GM10266 (cell line): ENCODE measurements around the gene PRR7.

ENCODE experiments used
- DNase-seq: peaks from one replicate; pipeline ENCODE4 v3.0.0; 2012; ENCODE audit errors: extremely low spot score
- TF ChIP-seq, protein P1 (sequence below): IDR thresholded peaks from 2 replicates; pipeline ENCODE4 v1.5.1; 2012; ENCODE audit warnings: mild to moderate bottlenecking, low read depth; ENCODE audit not compliant: control insufficient read depth, insufficient read depth; ENCODE audit errors: missing control alignments

The PRR7 gene

DNA sequence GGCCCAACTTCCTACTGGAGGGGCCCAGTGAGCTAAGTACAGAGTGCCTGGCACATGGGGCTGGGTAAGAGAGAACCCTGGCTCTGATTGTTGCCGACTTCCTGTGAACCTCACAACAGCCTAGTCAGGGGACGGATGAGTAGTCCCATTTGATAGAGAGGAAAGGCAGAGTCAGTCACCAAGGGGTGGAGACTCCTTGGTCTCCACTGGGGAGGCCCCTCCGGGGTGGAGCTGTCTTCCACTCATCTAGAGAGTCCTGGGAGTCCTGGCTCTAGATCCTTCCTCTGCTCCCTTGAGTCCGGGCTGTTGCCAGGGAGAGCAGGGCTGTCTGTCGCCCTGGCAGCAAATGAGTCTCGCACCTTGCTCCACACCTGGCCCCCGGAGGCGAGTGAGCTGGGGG is 12.2 kb upstream of the PRR7 start:
- no peak for DNase-seq
- TF ChIP-seq, protein P1, sequence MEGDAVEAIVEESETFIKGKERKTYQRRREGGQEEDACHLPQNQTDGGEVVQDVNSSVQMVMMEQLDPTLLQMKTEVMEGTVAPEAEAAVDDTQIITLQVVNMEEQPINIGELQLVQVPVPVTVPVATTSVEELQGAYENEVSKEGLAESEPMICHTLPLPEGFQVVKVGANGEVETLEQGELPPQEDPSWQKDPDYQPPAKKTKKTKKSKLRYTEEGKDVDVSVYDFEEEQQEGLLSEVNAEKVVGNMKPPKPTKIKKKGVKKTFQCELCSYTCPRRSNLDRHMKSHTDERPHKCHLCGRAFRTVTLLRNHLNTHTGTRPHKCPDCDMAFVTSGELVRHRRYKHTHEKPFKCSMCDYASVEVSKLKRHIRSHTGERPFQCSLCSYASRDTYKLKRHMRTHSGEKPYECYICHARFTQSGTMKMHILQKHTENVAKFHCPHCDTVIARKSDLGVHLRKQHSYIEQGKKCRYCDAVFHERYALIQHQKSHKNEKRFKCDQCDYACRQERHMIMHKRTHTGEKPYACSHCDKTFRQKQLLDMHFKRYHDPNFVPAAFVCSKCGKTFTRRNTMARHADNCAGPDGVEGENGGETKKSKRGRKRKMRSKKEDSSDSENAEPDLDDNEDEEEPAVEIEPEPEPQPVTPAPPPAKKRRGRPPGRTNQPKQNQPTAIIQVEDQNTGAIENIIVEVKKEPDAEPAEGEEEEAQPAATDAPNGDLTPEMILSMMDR: no peak

DNA sequence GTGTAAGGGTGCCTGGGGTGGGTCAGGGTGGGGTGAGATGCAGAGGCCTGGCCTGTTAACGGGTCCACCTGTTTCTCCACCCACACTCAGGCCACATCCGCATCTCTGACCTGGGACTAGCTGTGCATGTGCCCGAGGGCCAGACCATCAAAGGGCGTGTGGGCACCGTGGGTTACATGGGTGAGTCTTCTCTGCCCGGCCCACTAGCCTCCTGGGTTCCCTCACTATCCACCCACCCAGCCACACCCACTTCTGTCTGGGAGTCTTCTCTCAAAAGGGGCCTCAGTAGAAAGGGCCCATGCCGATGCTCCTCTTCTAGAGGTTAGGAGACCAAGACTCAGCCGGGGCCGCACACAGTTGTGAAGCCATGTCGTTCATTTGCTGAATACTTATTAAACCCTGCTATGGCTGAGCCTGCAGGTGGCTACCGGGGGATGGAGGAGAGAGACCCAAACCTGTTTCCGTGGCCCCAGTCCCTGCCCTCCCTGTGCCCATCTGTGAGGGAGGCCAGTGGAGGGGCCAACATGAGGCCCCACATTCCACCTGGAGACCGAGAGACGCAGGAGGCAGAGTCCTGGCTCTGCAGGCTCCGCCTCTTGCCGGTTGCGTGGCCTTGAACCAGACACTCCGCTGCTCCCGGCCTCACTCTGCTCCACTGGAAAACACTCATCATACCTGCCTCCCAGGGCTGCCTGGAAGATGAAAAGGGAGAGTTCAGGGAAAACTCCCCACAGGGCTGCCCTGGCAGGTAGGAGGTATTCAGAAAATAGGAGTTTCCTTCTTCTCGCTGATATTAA is 11.5 kb upstream of the PRR7 start:
- TF ChIP-seq, protein P1: no peak
- DNase-seq: no peak

DNA sequence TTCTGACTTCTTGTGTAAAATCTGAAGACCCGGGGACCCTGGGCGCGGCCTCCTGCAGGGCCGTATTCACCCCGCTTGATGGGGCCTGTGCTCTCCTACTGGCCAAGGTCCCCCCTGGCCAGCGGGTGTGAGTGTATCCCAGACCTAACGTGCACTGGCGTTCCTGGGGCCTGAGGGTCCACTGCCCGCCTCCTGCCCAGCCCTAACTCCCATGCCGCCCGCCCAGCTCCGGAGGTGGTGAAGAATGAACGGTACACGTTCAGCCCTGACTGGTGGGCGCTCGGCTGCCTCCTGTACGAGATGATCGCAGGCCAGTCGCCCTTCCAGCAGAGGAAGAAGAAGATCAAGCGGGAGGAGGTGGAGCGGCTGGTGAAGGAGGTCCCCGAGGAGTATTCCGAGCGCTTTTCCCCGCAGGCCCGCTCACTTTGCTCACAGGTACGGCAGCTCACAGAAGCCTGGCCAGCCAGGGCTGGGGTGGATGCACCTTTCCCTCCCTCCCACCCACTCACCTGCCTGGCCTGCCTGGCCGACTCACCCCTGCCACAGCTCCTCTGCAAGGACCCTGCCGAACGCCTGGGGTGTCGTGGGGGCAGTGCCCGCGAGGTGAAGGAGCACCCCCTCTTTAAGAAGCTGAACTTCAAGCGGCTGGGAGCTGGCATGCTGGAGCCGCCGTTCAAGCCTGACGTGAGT is 10.6 kb upstream of the PRR7 start:
- no peak for DNase-seq
- TF ChIP-seq, protein P1: no peak

DNA sequence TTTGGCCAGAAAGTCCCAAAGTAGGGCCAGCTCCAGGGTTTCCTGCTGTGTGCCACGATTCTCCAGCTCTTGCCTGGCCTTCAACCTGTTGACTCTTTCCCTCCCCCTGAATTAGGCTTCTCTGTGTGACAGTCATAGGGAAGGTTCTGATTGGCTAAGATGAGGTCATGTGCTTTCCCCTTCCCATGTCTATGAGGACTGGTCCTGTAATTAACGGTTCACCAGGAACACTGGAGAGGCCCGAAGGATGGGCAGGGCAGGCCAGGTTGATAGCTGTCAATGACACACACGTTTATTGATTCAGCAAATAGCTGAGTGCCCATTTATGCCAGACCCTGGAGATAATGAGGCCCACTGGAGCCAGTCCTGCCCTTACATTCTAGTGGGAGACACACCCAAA is 9.0 kb upstream of the PRR7 start:
- no peak for DNase-seq
- TF ChIP-seq, protein P1: no peak

DNA sequence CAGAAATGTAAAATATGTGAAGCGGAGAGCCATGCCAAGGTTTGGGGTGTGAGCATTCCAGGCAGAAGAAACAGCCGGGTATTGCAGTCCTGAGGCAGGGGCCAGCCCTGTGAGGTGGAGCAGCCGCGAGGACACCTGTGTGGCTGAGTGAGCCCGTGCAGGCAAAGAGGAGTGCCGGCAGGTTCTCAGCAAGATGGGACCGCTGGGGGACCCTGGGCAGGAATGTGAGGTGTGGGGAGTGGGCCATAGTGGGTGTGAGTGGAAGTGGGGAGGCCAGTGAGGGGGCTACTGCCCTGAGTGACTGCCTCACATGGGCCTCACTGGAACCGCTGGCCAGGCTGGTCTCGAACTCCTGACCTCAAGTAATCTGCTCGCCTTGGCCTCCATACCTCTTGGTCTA is 8.1 kb upstream of the PRR7 start:
- TF ChIP-seq, protein P1: no peak
- DNase-seq: no peak

DNA sequence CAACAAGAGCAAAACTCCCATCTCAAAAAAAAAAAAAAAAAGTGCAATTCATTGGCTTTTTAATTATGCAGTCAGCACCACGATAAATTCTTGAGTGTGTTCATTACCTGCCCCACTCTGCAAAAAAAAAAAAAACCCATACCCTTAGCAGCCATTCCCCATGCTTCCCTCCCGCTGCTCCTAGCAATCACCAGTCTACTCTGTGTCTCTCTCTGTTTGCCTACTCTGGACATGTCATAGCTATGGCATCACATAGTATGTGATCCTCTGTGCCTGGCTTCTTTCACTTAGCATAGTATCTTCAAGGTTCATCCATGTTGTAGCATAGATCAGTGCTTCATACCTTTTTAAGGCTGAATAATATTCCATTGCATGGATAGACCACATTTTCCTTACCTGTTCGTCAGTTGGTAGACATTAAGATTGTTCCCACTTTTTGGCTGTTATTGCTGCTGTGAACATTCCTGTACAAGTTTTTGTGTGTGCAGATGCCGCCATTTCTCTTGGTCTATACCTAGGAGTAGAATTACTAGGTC is 7.0 kb upstream of the PRR7 start:
- no peak for DNase-seq
- TF ChIP-seq, protein P1: no peak

DNA sequence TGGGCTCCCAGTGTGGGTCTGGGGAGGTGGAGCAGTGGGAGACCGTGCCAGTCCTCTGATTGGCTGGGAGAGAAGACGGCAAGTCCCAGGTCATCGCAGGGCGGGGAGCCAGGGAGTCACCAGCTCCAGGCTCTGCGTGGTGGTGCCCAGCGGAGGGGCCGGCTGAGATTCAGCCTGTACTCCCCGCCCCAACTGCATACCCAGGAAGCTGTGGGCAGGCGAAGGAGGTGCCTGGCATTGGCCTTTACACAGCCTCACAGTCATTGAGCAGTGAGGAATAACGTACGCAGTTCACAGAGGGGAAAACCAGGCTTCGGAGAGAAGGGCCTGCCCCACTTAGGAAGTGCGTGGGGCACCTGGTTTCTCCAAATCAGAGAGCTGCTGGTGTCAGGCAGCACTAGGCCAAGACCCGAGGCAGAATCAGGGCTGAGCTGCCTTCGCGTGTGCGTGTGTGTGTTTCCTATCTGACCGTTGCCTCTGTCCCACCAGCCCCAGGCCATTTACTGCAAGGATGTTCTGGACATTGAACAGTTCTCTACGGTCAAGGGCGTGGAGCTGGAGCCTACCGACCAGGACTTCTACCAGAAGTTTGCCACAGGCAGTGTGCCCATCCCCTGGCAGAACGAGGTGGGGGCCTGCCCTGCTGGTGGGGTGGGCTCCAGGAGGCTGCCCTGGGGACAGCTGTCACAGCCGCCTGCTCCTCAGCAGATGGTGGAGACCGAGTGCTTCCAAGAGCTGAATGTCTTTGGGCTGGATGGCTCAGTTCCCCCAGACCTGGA is 6.2 kb upstream of the PRR7 start:
- TF ChIP-seq, protein P1: no peak
- no peak for DNase-seq
